Airway epithelial cell (primary cell): ENCODE measurements around the gene CPTP. TPM values are rescaled to one million over a fixed set of nuclear protein-coding genes. Genes with fewer than 3 reads are reported as not detected.

Experiments used
- total RNA-seq: library from RNA; depleted of rRNA; stranded (reverse); fragments of >200 nt; gene quantifications from 2 replicates; pipeline ENCODE4 v1.2.3, GENCODE V29; 2015

The CPTP gene
- 41.8 and 48.7 TPM in 2 replicates for total RNA-seq

GRCh38 chr1:1324524-1325287, at the start of gene CPTP, which contains the start of gene INTS11:
TSS of gene CPTP (plus strand) at chr1:1324802. CDS start at chr1:1326911, 2,109 bp downstream.
TSS of gene INTS11 (minus strand) at chr1:1324660. CDS start at chr1:1324608, 52 bp downstream.

GRCh38 chr1:1307923-1308755, 16.5 kb upstream of the CPTP start, which contains the start of the genes ACAP3 and PUSL1:
TSS of gene ACAP3 (minus strand) at chr1:1307930. CDS start at chr1:1307815, 115 bp downstream.
TSS of gene PUSL1 (plus strand) at chr1:1308597. CDS start at chr1:1308644, 47 bp downstream.

DNA sequence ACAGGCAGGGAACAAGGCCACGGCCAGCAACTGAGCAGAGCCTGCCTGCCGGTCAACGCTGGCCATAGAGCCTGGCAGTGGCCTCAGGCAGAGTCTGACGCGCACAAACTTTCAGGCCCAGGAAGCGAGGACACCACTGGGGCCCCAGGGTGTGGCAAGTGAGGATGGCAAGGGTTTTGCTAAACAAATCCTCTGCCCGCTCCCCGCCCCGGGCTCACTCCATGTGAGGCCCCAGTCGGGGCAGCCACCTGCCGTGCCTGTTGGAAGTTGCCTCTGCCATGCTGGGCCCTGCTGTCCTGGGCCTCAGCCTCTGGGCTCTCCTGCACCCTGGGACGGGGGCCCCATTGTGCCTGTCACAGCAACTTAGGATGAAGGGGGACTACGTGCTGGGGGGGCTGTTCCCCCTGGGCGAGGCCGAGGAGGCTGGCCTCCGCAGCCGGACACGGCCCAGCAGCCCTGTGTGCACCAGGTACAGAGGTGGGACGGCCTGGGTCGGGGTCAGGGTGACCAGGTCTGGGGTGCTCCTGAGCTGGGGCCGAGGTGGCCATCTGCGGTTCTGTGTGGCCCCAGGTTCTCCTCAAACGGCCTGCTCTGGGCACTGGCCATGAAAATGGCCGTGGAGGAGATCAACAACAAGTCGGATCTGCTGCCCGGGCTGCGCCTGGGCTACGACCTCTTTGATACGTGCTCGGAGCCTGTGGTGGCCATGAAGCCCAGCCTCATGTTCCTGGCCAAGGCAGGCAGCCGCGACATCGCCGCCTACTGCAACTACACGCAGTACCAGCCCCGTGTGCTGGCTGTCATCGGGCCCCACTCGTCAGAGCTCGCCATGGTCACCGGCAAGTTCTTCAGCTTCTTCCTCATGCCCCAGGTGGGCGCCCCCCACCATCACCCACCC, 6.7 kb downstream of the CPTP start, which contains the start of gene TAS1R3:
Gene TAS1R3, plus strand, starts transcription at position 213 of the 898 bp plus-strand sequence. Its CDS starts 66 bp downstream, at position 279.

DNA sequence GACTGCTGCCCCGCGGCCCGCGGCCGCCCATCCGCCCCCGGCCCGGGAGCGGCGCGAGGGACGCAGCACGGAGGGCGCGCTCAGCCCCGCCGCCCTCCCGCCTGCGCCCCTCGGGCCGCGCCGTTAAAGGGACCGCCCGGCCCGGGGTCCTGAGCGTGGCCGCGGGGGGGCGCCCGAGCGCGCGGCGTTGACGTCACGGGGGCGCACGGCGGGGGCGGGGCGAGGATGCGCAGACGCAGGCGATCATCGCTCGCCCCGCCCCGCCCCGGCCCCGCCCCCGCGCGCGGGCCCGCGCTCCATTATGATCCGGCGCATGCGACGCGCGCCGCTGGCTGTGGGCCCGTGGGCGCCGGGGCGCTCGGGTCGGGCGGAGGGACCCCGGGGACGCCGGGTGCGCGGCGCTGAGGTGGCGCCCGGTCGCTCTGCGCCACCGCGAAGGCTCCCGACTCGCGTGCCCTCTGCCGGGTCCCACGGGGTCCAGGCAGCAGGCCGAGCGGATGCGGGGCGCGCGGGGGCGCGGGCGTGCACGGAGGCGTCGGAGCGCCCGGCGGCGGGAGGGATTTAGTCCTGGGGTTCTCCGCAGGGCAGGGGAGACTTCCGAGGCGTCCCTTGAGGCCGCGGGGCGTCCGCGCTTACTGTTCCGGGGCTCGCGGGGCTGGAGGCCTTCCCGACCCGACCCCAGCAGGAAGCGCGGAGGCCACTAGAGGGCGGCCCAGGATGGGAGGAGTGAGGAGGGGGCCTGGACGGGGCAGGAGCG, 24.8 kb downstream of the CPTP start, which contains the start of gene DVL1:
Gene DVL1, minus strand, starts transcription at position 163 of the 757 bp plus-strand sequence. CDS start 353 bp downstream, outside the sequence.

DNA sequence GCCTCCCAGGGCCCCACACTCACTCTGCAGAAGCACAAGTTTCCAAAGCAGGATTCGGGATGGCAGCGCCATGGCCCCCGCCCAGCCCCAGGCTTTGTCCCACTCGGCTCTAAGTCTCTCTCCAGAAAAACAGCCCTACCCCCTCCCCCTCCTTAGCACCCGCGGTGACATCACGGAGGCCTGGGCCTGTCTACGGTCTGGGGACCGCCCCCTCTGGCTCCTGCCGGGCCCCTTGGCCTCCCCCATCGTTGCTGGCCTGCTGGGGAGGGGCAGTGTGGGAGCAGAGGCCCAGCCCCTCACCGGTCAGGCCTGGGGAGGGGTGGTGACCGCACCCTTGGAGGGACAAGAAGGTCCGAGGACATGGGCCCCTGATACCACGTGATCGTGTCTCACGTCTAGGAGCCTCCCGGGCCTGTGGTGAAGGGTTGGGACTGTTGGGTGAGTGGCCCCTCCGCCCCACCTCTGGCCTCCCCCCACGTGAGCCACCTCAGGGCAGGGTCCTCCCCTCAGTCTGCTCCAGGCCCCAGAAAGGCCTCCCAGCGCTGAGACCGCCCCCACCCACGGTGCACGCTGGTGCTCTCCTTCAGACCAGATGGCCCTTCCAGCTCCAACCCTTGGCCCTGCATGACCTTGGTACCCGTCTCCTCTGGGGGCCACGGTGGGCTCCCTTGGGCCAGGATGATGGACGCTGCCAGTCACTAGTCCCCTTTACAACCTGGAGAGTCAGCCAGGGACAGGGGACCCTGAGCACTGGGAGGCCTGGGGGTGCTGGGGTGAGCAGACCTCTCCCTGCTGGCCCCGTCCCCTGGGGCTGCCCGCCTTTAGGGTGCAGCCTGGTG, 34.0 kb downstream of the CPTP start, which contains the start of gene MXRA8:
Gene MXRA8, minus strand, starts transcription at position 123 of the 839 bp plus-strand sequence. Its CDS starts 51 bp downstream, at position 72.

DNA sequence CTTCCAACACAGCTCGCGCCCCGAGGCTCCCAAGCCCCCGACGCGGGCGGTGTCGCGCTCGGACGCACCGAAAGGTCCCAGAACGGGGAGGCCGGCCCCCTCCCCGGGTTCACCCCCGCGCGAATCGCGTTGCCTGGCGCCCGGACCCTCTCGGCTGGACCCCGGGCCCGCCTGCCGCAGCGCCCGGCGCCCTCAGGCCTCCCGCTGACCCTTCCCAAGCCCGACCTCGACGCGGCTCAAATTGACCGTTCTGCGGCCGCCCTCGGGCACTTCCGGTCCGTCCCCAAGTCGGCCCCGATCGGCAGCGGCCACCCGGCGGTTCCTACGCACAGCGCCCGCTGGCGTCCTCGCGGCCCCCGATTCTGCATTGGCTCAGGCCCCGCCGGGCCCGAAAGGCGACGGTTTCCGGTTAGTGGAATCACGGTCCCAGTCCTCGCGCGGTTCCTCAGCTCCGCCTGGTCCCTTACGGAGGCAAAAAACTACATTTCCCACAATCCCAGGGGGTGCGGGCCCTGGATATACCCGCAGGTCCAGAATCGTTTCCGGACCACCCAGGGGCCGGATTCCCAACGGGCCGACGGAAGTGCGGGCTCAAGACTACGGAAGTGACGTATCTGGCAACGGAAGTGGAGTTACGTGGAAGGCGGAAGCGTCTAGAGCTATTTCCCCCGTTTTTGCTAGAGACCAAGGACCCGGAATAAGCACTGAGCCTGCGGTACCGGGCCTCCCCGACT, 50.5 kb downstream of the CPTP start, which contains the start of gene AURKAIP1:
Gene AURKAIP1, minus strand, starts transcription at position 279 of the 734 bp plus-strand sequence. CDS start 451 bp downstream, outside the sequence.

Other genes with a start within 250 kb of the CPTP start
- gene C1orf159, start 208.7 kb upstream of the CPTP start, total RNA-seq, result 12.7 and 22.9 TPM in 2 replicates
- gene TTLL10, start 150.9 kb upstream of the CPTP start, total RNA-seq, result not detected in 2 replicates
- 0.63 and 0.98 TPM in 2 replicates for gene TNFRSF18, start 118.2 kb upstream of the CPTP start, total RNA-seq
- not detected in 2 replicates for gene TNFRSF4, start 110.6 kb upstream of the CPTP start, total RNA-seq
- 130 TPM in 2 replicates for gene SDF4, start 92.8 kb upstream of the CPTP start, total RNA-seq
- 23.6 and 24.7 TPM in 2 replicates for gene B3GALT6, start 92.6 kb upstream of the CPTP start, total RNA-seq
- 0.71 and 1.1 TPM in 2 replicates for gene C1QTNF12, start 78.1 kb upstream of the CPTP start, total RNA-seq
- gene UBE2J2, start 50.9 kb upstream of the CPTP start, total RNA-seq, result 43.3 and 56.1 TPM in 2 replicates
- 0.09 and 0.21 TPM in 2 replicates for gene SCNN1D, start 44.4 kb upstream of the CPTP start, total RNA-seq
- gene ACAP3, start 16.9 kb upstream of the CPTP start, total RNA-seq, result 33.2 and 37.7 TPM in 2 replicates
- gene PUSL1, start 16.2 kb upstream of the CPTP start, total RNA-seq, result 63.3 and 72.2 TPM in 2 replicates
- 72.1 and 85.8 TPM in 2 replicates for gene INTS11, start 142 bp upstream of the CPTP start, total RNA-seq
- 0.05 and 0.07 TPM in 2 replicates for gene TAS1R3, start 6.5 kb downstream of the CPTP start, total RNA-seq
- gene DVL1, start 24.6 kb downstream of the CPTP start, total RNA-seq, result 81.8 and 99.3 TPM in 2 replicates
- 1.6 and 4.9 TPM in 2 replicates for gene MXRA8, start 33.8 kb downstream of the CPTP start, total RNA-seq
- gene AURKAIP1, start 50.4 kb downstream of the CPTP start, total RNA-seq, result 213 and 230 TPM in 2 replicates
- gene CCNL2, start 74.5 kb downstream of the CPTP start, total RNA-seq, result 48.4 and 60.6 TPM in 2 replicates
- gene MRPL20, start 82.5 kb downstream of the CPTP start, total RNA-seq, result 173 and 184 TPM in 2 replicates
- 21.4 and 24.3 TPM in 2 replicates for gene ANKRD65, start 96.5 kb downstream of the CPTP start, total RNA-seq
- 91.6 and 96.3 TPM in 2 replicates for gene VWA1, start 110.9 kb downstream of the CPTP start, total RNA-seq
- 0.14 TPM in 1 of 2 replicates, not detected in the other for gene ATAD3C, start 124.9 kb downstream of the CPTP start, total RNA-seq
- gene ATAD3B, start 147.0 kb downstream of the CPTP start, total RNA-seq, result 30.3 and 34.1 TPM in 2 replicates
- 56.8 and 65.5 TPM in 2 replicates for gene ATAD3A, start 187.4 kb downstream of the CPTP start, total RNA-seq
- 0.23 and 0.35 TPM in 2 replicates for gene TMEM240, start 215.8 kb downstream of the CPTP start, total RNA-seq